ENCODE data around the gene PPP1R2.
A peak's percentile ranks its signal among the peaks of the same experiment; 100 is the strongest.

PPP1R2 gene

DNA sequence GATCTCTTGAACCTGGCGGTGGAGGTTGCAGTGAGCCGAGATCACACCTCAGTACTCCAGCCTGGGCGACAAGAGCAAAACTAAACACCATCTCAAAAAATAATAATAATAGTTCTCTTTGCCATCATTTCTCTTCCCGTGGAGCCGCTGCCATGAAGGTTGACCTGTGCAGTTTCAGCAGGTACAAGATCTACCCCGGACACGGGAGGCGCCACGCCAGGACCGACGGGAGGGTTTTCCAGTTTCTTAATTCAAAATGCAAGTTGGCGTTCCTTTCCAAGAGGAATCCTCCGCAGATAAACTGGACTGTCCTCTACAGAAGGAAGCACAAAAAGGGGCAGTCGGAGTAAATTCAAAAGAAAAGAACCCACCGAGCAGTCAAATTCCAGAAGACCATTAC is 11.3 kb upstream of the PPP1R2 start:
- Mint-ChIP-seq H3K27ac (no peak overlapping the region), H3K4me3 (no peak overlapping the region)

DNA sequence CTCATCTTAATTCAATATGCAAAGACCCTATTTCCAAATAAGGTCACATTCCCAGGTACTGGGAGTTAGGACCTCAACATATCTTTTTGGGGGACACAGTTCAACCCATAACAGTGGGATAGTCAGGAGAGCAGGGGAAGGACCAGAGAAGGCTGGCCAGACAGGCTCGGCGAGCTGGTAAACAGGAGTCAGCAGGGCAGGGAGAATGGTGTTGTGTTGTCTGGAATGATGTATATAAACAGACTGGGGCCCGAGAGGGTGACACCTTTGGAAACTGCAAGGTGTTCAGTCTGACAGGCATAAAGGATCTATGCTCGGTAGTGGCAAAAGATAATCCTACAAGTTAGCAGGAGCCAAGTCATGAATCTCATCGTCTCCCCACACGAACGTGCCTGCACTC is 10.1 kb upstream of the PPP1R2 start:
- no peaks in the 10 kb centered on the region for H3K4me1 Mint-ChIP-seq (ENCODE audit: low read depth)
- no peaks in the 10 kb centered on the region for H3K9me3 Mint-ChIP-seq
- no peaks in the 10 kb centered on the region for H3K36me3 Mint-ChIP-seq (ENCODE audit: low read depth)
- H3K4me3 Mint-ChIP-seq = no peak overlapping the region
- no peak overlapping the region for H3K27ac Mint-ChIP-seq
- peaks cover 36% of the 10 kb centered on the region for H3K27me3 Mint-ChIP-seq
- intact Hi-C loops (cut with micrococcal nuclease) = no loop called here

More for the DNA sequence above, 11.3 kb upstream of the PPP1R2 start:
- no peaks in the 10 kb centered on the region for H3K4me1 Mint-ChIP-seq (ENCODE audit: low read depth)
- H3K27me3 Mint-ChIP-seq = peaks cover 33% of the 10 kb centered on the region
- intact Hi-C loops (cut with micrococcal nuclease) = no loop called here
- no peaks in the 10 kb centered on the region for H3K9me3 Mint-ChIP-seq
- no peaks in the 10 kb centered on the region for H3K36me3 Mint-ChIP-seq (ENCODE audit: low read depth)

DNA sequence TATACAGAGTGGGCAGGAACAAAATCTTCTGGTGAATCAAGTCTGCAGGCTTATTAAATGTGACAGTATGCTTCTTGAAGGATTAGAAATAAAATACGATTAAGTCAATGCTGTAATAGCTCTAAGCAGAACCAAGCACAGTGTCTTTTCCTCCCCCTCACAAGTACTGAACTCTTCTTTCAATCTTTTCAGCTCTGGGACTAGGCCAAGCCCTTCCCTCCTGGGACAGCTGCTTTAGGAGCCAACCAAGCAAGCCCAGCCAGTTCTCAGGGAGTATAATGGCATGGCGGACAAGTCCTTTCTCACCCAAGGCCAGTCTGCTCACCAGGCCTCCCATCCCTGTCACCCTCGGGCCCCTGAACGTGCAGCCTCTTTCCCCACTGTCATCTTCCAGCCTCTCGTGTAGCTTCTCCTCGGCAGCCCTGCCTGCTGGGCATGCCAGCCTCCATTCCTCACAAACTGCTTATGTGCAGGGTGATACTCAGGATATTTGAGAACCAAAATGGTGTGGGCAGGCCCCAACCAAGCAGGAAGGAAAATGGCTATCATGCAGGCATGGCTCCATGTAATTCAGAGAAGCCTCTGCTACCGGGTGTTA is 8.4 kb upstream of the PPP1R2 start:
- intact Hi-C loops (cut with micrococcal nuclease) = no loop called here
- no peak overlapping the region for H3K27ac Mint-ChIP-seq
- no peaks in the 10 kb centered on the region for H3K9me3 Mint-ChIP-seq
- H3K4me1 Mint-ChIP-seq (ENCODE audit: low read depth) = peaks cover 4% of the 10 kb centered on the region
- no peak overlapping the region for H3K4me3 Mint-ChIP-seq
- peaks cover 33% of the 10 kb centered on the region for H3K27me3 Mint-ChIP-seq
- H3K36me3 Mint-ChIP-seq (ENCODE audit: low read depth) = no peaks in the 10 kb centered on the region

DNA sequence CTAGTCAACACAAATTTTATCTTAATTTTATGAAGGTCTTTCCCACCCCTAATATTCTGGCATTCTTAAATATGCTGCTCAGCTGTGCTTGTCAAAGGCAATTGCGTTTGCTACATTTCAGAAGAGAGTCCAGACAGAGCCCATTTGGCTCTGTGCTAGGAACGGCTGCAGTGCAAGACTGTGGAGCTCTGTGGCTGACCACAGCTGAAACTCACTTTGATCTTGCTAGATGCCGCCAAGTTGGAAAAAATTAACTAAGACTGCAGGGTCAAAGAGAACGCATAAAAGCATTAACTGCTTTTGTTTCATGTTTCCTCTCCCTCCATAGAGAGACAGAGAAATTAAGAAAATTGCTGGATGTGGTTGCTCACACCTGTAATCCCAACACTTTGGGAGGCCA is 7.6 kb upstream of the PPP1R2 start:
- Mint-ChIP-seq H3K4me3 (no peak overlapping the region), H3K36me3 (ENCODE audit: low read depth) (no peaks in the 10 kb centered on the region), H3K27me3 (peaks cover 28% of the 10 kb centered on the region), H3K27ac (no peak overlapping the region), H3K9me3 (no peaks in the 10 kb centered on the region), H3K4me1 (ENCODE audit: low read depth) (peaks cover 12% of the 10 kb centered on the region)
- intact Hi-C loops (cut with micrococcal nuclease) = no loop called here

DNA sequence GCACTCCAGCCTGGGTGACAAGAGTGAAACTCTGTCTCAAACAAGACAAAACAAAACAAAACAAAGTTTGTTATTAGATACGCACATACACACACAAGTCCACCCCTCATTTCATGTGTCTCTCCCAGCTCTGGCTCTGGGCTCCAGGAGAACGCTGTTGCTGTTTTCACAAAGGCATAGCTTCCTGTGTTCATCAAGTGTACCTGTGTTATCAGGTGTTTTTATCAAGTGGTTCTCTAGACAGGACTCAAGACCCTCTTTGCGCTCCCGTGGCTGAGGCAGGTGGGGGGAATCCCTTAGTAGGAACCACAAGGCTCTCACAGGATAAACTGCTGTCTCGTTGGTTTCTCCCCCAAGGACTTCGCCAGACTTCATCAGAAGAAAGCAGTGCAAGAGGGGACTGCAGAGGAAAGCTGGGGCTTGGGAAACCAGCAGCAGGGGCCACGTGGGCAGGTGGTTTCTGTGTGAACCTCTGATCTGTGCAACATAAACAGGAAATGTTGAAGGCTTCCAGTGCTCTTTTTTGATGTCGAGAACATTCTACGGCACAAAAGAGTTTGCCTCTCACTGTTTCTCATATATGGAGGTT is 6.9 kb upstream of the PPP1R2 start:
- Mint-ChIP-seq H3K27me3 (peaks cover 27% of the 10 kb centered on the region), H3K36me3 (ENCODE audit: low read depth) (no peaks in the 10 kb centered on the region), H3K4me1 (ENCODE audit: low read depth) (peaks cover 12% of the 10 kb centered on the region), H3K4me3 (no peak overlapping the region), H3K27ac (no peak overlapping the region), H3K9me3 (no peaks in the 10 kb centered on the region)
- intact Hi-C loops (cut with micrococcal nuclease) = no loop called here

DNA sequence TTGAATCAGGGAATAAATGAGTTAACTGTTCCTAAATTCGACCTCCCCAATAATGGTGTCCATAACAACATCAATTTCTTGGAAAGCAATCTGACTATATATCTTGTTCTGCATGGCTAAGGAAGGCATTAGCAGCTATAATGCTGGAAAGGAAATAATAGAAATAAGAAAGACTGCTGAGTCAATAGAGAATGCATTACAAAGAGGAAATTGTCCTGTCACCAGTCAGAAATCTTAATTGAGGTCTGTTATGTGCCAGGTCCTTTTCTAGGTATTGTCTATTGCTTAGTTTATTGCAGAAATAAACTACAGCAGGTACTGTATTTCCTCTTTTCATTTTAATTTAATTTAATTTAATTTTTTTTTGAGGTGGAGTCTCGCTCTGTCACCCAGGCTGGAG is 5.9 kb upstream of the PPP1R2 start:
- Mint-ChIP-seq H3K36me3 (ENCODE audit: low read depth) (no peaks in the 10 kb centered on the region), H3K27ac (no peak overlapping the region), H3K9me3 (no peaks in the 10 kb centered on the region), H3K4me3 (no peak overlapping the region), H3K4me1 (ENCODE audit: low read depth) (peaks cover 19% of the 10 kb centered on the region), H3K27me3 (peaks cover 34% of the 10 kb centered on the region)
- intact Hi-C loops (cut with micrococcal nuclease) = no loop called here

DNA sequence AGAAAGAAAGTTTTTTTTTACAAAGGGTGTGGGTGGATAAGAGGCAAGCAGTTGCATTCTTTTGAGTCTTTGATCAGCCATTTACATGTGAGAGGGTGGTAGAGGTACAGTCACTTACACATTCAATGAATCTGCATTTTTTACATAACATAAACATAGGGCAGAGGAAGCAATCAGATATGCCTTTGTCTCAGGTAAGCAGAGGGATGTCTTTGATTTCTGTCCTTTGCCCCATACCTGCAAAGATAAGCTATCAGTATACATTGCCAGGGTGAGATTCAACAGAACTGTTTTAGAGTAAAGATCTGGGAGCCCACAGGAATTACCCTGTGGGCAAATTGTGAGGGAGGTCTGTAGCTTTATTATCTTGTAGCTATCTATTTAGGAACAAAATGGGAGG is 5.4 kb upstream of the PPP1R2 start:
- Mint-ChIP-seq H3K4me3 (no peak overlapping the region), H3K36me3 (ENCODE audit: low read depth) (peaks cover under 1% of the 10 kb centered on the region), H3K27me3 (peaks cover 39% of the 10 kb centered on the region), H3K27ac (no peak overlapping the region), H3K4me1 (ENCODE audit: low read depth) (peaks cover 24% of the 10 kb centered on the region), H3K9me3 (no peaks in the 10 kb centered on the region)
- intact Hi-C loops (cut with micrococcal nuclease) = no loop called here

DNA sequence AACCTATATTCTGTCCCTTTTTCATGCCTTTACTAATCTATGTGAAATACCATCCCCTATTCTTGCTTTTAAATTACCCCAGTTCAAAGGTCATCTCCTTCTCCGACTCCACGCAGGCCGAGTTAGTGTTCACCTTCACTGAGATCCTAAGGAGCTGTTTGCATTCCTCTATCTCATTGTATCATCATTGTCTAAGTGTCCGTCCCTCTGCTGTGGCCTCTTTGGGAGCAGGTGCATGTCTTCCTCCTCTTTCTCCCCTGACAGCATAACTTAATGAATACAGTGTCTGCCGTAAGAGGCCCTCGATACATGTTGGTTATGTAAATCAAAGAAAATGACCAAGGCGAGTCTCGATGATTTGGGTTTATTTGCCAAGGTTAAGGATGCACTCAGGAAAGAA is 4.9 kb upstream of the PPP1R2 start:
- Mint-ChIP-seq H3K9me3 (no peaks in the 10 kb centered on the region), H3K4me3 (no peak overlapping the region), H3K4me1 (ENCODE audit: low read depth) (peaks cover 25% of the 10 kb centered on the region), H3K36me3 (ENCODE audit: low read depth) (peaks cover 5% of the 10 kb centered on the region), H3K27me3 (peaks cover 41% of the 10 kb centered on the region), H3K27ac (no peak overlapping the region)
- intact Hi-C loops (cut with micrococcal nuclease) = no loop called here

DNA sequence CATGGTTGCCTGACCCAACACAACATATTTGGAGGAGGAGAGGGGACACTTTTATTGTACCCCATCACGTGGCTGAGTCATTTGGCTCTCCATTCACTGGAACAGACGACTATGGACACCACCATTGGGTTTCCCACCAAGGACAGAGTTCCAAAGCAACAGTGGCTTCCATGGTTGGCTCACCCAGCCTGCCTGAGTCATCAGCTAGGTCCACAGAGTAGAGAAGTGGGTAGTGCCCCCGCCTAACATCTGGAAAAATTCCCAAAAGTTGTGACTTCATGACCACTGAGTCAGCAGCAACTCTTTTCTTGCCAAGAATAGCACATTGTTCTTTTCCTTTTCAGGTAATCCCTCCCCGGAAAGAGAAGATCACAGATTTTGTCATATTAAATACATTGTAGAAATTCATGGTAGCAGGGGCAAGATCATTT is 3.0 kb upstream of the PPP1R2 start:
- Mint-ChIP-seq H3K4me3 (no peak overlapping the region), H3K27me3 (peaks cover 38% of the 10 kb centered on the region), H3K9me3 (no peaks in the 10 kb centered on the region), H3K36me3 (ENCODE audit: low read depth) (peaks cover 11% of the 10 kb centered on the region), H3K4me1 (ENCODE audit: low read depth) (peaks cover 36% of the 10 kb centered on the region), H3K27ac (no peak overlapping the region)
- intact Hi-C loops (cut with micrococcal nuclease) = no loop called here

DNA sequence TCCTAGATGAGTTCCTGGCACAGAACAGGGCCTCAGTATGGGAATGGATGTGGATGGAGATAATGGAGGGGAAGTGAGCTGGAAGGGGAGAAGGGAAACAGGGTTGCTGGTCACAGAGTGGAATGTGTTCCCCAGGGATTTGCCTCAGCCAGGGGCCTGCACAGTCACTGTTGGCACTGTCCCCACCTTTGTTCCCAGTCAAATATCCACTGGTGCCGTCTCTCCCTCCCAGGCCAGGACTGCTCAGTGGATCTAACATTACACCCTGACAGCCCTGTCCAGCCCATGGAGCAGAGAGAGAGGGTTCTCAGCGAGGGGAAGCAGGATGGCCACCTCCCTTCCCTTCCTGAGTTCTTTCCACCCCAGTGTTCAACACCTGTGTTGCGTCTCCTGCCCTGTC is 1.5 kb upstream of the PPP1R2 start:
- Mint-ChIP-seq H3K27ac (no peak overlapping the region), H3K4me1 (ENCODE audit: low read depth) (peaks cover 50% of the 10 kb centered on the region), H3K36me3 (ENCODE audit: low read depth) (peaks cover 20% of the 10 kb centered on the region), H3K4me3 (no peak overlapping the region), H3K27me3 (peaks cover 31% of the 10 kb centered on the region), H3K9me3 (no peaks in the 10 kb centered on the region)
- intact Hi-C loops (cut with micrococcal nuclease) = no loop called here

DNA sequence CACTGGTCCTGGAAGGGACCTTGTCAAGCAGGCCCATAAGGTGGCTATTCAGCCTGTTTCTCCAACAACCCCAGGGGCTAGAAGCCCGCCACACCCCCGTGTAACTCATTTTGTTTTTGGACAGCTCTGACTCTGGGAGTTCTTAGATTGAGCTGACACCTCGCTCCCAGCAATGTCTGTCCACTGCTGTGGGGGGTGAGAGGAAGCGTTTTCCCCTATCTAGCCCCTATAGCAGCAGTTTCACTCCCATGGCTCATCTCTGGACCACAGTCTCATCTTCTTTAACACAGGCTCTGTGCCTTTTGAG is 1.1 kb upstream of the PPP1R2 start:
- Mint-ChIP-seq H3K4me3 (peak overlapping the region; percentile 87), H3K27ac (no peak overlapping the region), H3K9me3 (no peaks in the 10 kb centered on the region), H3K27me3 (peaks cover 31% of the 10 kb centered on the region), H3K36me3 (ENCODE audit: low read depth) (peaks cover 25% of the 10 kb centered on the region), H3K4me1 (ENCODE audit: low read depth) (peaks cover 54% of the 10 kb centered on the region)
- intact Hi-C loops (cut with micrococcal nuclease) = no loop called here

DNA sequence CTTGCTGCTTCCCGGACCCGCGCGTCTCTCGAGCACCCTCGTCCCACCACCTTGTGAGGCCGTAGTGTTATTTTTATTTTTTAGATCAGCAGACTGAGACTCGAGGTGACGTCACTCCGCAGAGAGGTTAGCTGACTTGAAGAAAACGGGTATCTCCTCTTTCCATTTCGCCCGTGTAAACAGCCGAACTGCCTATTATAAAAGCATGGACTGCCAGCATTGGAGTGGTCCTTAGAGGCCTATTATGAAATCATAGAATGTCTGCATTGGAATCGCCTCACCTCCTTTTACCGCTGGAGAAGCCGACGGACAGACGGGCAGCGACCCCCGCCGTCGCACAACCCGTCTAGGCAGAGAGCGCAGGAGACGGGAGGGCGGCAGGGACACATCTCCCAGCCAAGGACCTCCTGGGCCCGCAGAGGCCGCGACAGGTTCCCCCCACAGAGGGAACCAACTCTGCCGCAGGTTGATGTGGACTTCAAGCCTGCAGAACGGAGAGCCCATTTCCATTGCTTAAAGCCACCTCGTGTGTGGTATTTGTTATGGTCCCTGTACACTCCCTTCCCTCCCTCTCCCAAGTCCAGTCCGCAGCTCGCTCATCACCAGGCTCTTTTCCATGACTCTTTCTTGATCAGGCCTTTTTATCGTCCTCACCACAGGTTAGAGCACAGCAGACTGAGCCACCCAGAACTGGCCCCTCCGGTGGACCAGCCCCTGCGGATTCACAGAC is 540 bp upstream of the PPP1R2 start:
- Mint-ChIP-seq H3K4me1 (ENCODE audit: low read depth) (peaks cover 58% of the 10 kb centered on the region), H3K27me3 (peaks cover 31% of the 10 kb centered on the region), H3K9me3 (no peaks in the 10 kb centered on the region), H3K36me3 (ENCODE audit: low read depth) (peaks cover 27% of the 10 kb centered on the region), H3K4me3 (peak overlapping the region; percentile 87), H3K27ac (peak overlapping the region; percentile 97)
- intact Hi-C loops (cut with micrococcal nuclease) = no loop called here

DNA sequence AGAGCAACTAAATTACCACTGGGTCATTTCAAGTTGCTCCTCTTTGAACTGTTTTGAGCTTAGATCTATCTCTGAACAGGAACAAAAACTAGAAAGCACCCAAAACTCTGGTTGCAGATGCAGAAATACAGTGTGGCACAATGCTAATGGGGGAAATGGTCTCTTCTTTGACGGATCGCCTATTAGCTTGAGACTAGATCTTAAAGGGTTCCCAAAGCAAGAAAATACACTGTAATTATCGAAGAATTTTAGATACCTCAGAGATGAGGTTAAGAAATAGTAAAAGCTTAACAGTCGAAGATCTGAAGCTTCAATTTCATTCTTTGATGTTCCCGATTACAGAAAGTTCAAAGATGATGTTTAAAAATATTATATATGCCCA is 818 bp downstream of the PPP1R2 start:
- peaks cover 21% of the 10 kb centered on the region for H3K27me3 Mint-ChIP-seq
- no peaks in the 10 kb centered on the region for H3K9me3 Mint-ChIP-seq
- H3K4me3 Mint-ChIP-seq = peak overlapping the region; percentile 87
- intact Hi-C loops (cut with micrococcal nuclease) = no loop called here
- peaks cover 68% of the 10 kb centered on the region for H3K4me1 Mint-ChIP-seq (ENCODE audit: low read depth)
- peaks cover 27% of the 10 kb centered on the region for H3K36me3 Mint-ChIP-seq (ENCODE audit: low read depth)
- H3K27ac Mint-ChIP-seq = peak overlapping the region; percentile 97

DNA sequence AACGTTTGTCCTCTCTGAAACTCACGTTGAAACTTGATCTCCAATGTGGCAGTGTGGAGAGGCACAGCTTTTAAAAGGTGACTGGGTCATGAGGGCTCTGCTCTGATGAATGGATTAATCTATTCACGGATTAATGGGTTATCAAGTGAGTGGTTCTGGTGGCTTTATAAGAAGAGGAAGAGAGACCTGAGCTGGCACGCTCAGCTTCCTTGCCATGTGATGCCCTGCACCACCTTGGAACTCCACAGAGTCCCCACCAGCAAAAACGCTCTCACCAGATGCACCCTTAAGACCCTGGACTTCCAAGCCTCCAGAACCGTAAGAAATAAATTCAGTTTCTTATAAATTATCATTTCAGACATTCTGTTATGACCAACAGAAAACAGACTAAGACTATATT is 2.6 kb downstream of the PPP1R2 start:
- Mint-ChIP-seq H3K27ac (no peak overlapping the region), H3K4me3 (peak overlapping the region; percentile 13), H3K36me3 (ENCODE audit: low read depth) (peaks cover 27% of the 10 kb centered on the region), H3K27me3 (peaks cover 19% of the 10 kb centered on the region), H3K9me3 (no peaks in the 10 kb centered on the region), H3K4me1 (ENCODE audit: low read depth) (peaks cover 60% of the 10 kb centered on the region)
- intact Hi-C loops (cut with micrococcal nuclease) = no loop called here

DNA sequence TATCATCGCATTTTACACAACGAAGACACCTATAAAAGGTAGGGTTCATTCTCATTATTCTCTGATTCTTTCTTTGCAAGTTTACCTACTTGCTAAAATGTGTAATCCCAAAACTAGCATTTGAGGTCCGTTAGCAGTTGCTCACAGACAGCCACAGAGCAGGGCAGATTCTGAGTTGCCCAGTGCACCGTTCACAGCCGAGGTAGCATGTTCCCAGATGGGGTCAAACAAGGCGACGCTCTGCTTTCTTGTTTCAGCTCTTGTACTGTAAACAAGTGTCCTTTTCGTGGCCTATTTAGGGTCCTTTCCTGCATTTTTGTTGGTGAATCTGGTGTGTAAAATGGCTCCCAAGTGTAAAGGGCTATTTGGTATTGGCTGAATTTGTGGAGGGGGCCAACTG is 3.1 kb downstream of the PPP1R2 start:
- Mint-ChIP-seq H3K27ac (no peak overlapping the region), H3K27me3 (peaks cover 16% of the 10 kb centered on the region), H3K4me3 (no peak overlapping the region), H3K36me3 (ENCODE audit: low read depth) (peaks cover 32% of the 10 kb centered on the region), H3K9me3 (no peaks in the 10 kb centered on the region), H3K4me1 (ENCODE audit: low read depth) (peaks cover 65% of the 10 kb centered on the region)
- intact Hi-C loops (cut with micrococcal nuclease) = no loop called here

Measured in dendritic cell treated with granulocyte-macrophage colony-stimulating factor and Interleukin-4, amounts not matched to agents 40 ng/mL and 50 ng/mL, for 4 days (primary cell).